GM18517 (cell line): ENCODE measurements around the gene PRR18.

Source experiments
- ATAC-seq: cut with Tn5 transposase; IDR thresholded peaks from one replicate; pipeline ENCODE4 v1.9.1; 2021; ENCODE audit warnings: mild to moderate bottlenecking, moderate library complexity; ENCODE audit not compliant: unreplicated experiment

Gene PRR18

DNA sequence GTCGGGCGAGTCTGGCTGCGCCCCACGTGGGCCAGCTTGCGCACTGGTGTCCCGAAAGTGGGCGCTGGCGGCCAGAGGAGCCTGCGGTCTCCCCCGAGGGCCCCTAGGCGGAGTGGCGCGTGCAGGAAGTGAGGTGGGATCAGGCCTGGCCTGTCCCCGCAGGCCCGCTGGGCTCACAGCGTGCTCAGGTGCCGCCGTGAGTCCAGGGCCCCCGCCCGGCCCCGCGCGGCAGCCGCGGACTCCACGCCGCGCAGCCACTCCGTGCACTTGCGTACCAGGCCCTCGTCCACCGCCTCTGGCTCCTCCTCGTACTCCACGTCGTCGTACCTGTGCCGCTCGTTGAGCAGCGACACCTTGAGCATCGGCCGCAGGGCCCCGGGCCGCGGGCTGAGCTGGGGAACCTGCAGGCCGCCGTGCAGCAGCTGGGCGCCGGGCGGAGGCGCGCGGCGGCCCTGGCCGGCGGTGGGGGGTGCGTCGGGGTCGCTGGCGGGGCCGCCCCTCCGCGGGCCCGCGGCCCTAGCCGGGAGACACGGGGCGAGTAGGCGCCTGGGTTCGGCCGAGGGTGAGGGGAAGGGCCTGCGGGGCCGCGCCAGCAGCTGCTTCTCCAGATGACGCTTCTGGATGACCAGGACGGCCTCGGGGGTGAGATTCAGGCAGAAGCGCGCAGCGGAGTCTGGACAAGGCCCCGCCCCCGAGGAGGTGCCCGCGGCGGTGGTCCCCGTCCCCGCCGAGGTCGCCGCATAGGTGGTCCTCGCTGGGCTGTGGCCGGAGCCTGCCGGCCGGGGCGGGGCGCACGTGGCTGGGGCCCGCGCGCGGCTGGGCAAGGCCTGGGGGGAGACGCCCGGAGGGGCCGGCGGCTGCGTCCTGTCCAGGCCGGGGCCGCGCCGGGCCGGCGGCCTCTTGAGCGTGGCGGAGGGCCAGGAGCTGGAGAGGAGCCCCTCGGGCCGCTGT, 835 bp downstream of the PRR18 start:
- ATAC-seq: peak; percentile 26

DNA sequence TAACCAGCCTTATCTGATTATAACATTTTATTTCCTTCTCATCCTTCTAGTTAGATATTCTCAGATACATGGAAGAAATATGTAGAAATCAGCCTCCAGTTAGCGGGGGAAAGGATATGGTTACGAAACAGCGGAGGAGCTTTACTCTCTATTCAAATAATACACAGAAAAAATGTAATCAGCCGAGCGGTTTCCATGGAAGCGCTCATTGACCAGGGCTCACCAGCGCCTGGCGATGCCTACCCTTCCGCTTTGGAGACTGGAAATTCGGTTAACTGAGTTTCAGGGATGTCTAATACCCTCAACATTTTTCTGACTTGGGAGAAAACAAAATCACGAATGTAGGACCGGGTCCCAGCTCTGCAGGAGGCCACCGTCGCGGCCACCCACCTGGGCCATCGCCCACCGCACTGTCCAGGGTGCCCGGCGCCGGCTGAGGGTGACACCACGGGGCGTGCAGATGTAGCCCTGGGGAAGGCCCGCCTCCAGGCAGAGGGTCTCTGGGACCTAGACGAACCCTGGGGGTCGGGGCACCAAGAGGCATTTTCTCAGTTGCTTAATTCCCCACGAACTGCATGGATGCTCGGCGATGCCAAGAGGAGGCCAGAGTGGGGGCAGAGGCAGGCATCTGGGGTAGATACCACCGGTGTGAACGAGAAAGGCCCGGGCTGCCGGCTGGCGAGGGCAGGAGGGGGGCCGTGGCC, 1.7 kb downstream of the PRR18 start:
- no peak for ATAC-seq

DNA sequence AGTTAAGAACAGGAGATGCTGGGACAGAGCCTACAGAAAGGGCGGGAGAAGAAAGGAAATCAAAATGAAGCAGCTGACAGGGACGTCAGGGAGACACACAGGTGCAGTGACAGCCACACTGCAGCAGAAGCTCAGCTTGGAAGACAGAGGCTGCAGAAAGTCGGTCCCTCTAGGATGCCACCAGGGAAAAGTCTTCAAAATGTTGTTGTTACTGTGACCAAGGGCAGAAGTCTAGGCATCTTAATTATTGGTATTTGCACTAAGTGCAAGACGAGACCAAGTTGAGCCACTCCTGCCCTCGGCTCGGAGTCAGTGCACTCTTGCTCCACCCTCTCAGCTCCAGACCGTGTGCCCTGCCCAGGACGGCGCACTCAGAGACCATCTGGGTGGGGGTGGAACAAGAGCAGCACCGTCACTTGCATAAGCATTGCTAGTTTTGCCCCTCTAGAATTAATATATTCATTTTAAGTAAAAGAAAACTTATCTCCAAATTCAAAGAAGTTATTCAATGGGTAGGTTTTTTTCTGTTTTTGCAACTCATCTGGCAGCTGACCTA, 2.6 kb downstream of the PRR18 start:
- no peak for ATAC-seq

DNA sequence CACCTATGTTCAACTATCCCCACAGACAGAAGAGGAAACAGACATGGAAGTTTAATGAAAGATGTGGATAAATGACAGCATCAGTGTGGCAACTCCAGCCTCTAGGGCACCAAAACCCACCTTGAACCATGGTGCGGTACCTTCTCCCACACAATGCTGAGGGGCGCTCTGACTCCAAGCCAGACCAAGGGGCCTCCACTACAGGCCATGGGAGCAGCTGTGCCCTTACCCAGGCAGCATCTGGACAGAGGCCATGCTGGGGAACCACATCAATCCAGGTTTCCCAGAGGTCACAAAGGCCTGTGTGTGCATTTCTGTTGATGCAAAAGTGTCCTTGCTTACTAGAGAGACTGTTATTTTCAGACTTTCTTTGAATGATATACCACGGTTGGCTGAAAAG, 4.1 kb downstream of the PRR18 start:
- ATAC-seq: no peak

DNA sequence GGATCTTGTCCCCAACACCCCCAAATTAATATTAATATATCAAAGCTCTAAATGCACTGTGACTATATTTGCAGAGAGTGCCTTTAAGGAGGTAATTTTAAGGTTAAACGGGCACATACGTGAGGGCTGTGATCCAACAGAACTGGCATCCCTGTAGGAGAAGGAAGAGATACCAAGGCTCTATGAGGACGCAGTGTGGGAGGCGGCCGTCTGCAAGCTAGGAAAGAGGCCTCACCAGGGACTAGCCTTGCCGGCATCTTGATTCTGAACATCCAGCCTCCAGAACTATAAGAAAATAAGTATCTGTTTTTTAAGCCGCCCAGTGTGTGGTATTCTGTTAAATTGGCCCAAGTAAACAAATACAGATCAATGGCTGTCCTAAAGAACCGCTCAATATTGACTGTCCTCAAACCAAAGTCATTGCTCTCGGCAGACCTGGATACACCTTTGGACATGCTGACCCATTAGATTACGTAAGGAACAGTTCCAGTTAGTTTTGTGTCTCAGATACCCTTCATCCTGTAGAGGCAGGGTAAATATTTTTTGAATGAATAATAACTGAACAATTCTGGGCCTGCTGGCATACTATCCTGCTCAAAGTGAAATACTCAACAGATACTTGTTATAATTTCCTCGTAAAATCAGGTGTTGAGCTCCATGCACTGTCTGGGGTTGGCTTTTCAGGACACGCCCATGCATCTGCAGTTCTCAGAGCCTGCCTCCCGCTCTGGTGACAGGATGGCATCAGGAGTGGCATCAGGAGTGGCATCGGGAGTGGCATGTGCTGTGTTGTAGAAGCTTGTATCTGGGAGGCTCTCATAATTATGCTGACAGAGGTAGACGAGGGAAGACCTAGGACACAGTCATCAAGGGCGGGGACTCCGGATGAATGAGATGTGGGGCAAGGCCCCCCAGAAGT, 6.3 kb downstream of the PRR18 start:
- no peak for ATAC-seq

DNA sequence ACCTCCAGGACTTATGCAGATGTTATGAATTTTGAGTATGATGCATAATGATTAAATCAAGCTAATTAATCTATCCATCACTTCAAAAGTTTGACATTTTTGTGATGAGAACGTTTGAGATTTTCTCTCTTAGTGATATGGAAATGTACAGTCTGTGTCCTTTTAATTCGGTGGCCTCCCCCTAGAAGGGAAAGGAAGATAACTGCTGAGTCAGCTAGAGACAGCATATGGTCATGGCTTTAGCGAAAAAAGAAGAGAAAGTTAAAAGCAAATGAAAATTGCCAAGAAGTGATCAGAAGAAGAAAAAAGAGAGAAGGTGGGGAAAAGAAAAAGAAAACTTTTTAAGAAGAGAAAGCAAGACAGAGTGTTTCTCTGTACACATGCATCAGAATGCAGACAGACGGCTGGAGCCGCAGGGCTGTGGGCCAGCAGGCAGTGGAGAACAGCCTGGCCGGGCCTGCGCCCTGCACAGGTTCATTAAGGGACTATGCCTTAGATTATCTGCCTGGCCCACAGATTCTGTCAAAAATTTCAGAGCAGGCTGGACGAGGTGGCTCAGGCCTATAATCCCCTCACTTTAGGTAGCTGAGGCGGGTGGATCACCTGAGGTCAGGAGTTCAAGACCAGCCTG, 7.7 kb downstream of the PRR18 start:
- no peak for ATAC-seq

DNA sequence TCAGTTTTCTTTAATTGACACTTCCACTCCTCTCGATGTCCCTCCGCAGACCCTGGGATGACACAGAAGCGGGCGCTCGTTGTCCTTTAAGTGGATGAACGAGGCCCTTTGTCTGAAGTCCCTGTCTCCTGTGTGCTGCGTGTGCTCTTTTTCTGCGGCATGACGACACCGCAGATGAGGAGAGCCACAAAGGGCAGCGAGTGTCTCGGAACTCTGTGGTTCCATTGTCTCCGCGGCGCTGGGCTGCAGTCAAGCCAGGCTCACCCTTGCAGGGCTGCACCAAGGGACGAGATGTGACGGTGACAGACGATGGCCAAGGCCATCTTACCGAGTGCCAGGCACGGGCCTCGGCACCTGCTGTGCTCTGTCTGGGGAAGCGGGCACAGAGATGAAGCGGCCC, 10.6 kb downstream of the PRR18 start:
- ATAC-seq: no peak

DNA sequence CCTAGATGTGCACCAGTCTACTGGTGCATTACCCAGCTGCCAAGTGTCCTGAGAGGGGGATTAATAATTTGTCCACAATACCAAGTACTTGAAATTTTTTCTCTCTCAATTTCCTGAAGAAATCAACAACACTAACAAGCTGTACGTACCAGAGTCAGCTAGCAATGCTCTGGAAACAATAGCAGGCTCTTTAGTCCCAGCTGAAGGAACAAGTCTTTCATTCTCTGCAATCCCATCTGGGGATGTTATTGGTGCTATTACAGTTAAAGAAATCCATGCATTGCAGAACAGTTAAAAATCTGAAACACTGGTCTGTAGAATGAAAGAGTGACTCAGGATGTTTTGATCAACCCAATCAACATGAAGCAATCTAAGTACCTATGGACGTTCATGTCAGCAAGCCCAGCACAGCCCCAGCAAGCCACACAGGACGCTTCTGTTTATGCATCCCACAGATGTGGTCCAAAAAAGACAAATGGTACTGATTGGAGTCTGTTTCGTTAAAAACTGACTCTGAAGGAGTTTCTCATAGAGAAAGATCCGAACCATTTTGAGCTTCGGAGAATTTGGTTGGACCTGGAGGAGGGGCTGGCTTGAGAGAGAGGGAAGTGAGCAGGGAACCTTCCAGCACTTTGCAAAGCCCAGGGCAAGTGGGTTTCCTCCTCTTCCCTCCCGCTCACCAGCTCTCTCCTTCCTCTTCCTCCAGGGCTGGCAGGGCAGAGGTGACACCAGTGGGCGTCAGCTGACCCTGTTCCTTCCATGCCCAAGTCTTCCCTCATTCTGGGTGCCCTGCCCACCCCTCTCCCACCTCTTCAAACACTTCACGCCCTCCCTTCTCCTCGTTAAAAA, 11.9 kb downstream of the PRR18 start:
- no peak for ATAC-seq

DNA sequence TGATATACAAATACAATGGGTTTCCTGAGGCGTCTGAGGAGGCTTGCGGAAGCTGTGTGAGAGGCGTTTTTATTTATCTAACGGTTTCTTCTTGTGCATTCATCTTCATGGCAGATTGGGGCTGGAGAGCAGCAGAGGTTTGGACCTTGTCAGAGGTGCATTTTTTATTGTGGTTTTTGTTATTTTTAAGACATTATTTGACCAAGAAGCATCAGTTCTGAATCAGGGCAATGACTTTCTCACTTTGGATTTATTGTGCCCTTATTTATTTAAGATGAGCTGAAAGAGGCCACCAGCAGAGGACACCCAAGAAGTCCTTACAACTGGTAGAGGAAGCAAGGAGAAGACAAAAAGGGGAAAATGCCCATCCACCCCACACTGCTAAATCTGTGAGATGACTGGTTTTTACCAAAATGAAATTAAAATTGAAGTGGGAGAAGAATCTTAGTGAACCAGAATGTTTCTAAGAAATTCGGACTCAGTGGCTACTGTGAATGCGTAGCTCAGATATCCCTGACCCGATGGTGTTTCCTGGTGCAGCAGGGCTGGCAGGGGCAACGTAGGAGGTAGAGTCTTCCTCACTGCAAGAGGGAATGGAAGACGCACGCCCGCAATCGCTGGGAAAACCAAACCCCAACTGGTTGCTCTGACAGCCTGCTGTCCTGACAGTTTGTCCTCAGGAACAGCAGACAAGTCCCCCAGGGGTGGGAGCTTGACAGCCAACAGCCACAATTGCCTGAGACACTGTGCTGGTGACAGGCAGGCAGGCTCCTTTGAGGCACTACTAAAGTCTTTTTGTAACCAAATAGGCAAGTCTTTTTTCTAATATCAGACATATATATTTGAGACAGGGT, 14.2 kb downstream of the PRR18 start:
- no peak for ATAC-seq

DNA sequence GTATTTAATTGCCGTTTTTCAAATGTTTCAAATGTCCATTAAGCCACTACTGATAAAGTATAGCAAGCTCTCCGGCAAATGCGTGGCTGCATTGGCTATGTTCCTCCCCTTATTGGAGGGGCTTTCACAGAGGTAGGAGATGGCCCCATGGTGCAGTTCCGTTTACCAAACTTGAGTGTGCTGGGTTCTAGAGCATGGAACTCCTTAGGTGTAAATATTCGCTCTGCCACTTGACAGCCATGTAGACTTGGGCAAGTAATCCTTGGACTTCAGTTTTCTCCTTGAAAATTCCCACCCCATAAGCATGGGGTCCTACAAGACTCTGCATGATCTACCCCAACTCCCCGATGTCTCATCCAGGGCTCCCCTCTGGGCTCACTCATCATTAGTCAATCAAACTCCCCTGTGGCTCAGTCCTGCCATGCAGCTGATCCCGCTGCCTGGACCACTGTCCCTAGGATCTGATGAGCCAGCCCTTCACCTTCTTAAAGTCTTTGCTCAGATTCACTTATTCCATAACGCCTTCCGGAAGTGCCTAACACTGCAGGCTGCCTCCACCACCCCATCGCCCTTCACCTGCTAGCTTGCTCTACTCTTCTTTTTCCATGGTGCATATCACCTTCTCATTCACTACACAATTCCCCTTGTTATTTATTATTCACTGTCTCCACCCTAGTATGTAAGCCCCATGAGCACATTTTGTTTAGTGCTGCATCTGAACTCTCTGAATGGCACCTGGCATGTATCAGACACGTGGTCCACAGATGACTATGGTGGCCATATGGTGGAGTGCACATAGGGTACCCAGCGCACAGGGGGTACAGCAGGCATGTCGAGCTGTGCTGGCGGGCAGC, 18.8 kb downstream of the PRR18 start:
- no peak for ATAC-seq

DNA sequence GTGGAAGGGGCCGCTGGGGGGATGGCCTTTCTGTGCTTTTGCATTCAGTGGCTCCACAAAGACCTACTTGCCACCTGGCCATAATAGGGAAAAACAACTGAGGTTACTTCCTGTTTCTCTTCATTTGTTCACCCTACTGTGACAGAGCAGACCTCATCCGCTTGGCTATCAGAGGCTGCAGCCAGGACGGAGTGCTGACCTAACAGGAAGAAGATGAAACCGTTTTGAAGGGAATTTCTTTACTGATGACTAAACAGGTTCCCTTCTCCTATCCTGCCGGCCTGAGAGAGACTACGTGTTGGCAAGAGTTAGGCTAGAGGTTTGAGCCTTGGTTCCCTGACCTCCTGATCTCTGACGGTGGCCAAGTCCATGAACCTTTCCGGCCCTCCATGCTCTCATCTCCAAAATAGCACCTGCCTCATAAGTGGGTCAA, 21.3 kb downstream of the PRR18 start:
- ATAC-seq: peak; percentile 97

DNA sequence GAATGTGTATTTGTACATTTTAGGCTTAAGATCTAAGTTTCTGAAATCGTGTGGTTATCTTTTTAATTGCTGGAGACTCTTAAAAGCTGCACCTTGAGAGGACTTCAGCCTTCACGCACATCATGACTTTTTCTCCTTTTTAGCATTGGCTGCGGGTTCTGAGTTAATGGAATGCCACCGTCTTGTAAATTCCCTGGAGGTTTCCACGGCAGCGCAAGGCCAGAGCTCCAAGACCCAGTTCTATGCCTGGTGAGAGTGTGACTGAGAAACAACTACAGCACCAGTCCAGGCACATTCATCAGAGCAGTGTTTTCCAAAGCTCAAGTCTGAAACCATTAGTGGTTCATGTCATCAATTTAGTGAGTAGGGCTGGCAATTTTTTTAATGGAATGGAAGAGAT, 23.0 kb downstream of the PRR18 start:
- no peak for ATAC-seq

DNA sequence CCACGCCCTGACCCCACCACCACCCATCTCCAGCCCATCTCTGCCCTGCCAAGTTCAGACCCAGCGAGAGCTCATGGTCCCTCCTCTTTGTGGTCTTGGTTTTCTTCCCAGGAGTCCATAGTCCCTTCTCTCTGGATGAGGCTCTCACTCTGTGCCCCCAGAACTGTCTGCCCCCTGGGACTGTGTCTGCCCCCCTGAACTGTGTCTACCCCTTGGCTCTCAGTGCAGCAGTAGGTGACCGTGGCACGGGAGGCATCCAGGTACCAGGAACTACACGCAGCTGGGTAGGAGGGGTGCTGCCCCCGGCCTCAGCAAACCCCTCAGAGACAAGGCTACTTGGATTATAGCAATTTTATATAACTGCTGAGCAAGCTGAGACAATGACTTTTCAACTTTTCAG, 23.6 kb downstream of the PRR18 start:
- ATAC-seq: no peak

DNA sequence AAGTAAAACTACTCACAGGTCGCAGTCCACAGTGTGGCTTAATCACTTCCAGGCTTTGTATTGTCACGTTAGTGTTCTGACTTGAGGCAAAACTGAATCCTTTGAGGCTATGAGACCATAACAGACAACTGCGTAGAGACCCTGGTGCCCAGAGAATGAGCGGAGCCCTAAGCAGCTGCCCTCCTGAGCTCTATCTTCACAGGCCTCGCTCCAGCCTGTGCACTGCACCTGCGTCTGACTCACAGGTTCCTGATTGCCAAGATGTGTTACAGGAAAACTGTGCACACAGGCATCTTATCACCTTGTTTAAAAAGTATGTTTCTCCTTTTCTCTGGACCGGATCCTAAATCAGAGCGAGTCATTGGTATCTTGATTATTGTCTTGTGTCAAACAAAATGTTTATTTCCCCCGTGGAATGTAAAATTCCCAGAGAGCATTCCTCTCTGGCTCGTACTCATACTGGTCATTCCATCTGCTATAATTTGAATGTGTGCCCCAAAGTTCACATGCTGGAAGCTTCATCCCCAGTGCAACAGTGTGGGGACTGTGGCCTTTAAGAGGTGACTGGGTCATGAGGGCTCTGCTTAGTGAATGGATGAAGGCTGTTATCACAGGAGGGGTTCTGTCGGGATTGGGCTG, 25.7 kb downstream of the PRR18 start:
- no peak for ATAC-seq

DNA sequence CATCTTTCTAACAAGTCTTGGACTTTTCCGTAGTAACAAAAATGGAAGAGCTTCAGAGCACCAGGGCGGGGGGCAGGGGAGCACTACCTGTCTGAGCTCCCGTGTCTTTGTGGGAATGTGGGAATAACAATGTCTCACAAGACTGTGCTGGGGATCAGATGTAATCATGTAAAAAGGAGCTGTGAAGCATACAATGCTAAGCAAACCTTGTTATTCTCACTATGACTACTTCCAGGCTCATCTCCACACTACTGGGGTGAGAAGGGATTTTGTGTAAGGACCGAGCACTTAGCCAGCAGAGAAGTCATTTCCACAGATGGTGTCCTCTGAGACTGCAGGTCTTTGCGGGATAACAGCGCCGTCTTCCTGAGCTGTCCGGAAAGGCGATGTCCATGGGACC, 27.1 kb downstream of the PRR18 start:
- ATAC-seq: no peak

DNA sequence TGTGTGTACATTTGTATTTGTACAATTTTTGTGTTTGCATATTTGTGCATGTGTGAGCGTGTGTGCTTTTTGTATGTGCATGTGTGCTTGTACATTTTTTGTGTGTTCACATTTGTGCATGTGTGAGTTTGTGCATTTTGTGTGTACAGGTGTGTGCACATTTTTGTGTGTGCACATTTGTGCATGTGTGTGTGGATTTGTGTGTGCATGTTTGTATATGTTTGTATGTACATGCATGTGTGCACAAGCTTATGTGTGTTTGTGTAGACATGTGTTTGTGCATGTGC, 28.9 kb downstream of the PRR18 start:
- ATAC-seq: no peak
